GM12878 (cell line): ENCODE measurements around the gene FSTL4. TPM values are rescaled to one million over a fixed set of nuclear protein-coding genes. Genes with fewer than 3 reads are reported as not detected.

Experiments used
- ATAC-seq: fragments of 200-7000 bp; cut with Tn5 transposase; 3 replicates; pipeline ENCODE4 v1.9.1; 2020; ENCODE audit warnings: mild to moderate bottlenecking, moderate library complexity
- BruUV-seq: library from RNA; stranded (reverse); fragments of 400-500 nt; replicated peaks from 2 replicates; lab custom pipeline; 2021; lab: Mats Ljungman, UMichigan
- CTCF ChIA-PET: fragments of 300-600 bp; sonication (Branson Sonifier 250); formaldehyde crosslinking; extraction: SDS; loops from one replicate; lab custom pipeline; 2021; ENCODE audit warnings: inconsistent platforms; lab: Yijun Ruan, JAX
- POLR2A ChIA-PET: fragments of 350-600 bp; formaldehyde crosslinking; extraction: SDS; loops from one replicate; lab custom pipeline; 2021; ENCODE audit warnings: inconsistent platforms; lab: Charles Lee
- RAD21 ChIA-PET: fragments of 300-600 bp; sonication (Branson Sonifier 250); formaldehyde crosslinking; loops from one replicate; lab custom pipeline; 2023; ENCODE audit warnings: antibody characterized with exemption; ENCODE audit not compliant: unreplicated experiment; lab: Charles Lee
- SMC1A ChIA-PET: fragments of 300-600 bp; sonication (Branson Sonifier 250); formaldehyde crosslinking; loops from one replicate; lab custom pipeline; 2023; ENCODE audit not compliant: unreplicated experiment, uncharacterized antibody; lab: Charles Lee
- DNase-seq: peaks from one replicate; pipeline ENCODE4 v3.0.0-alpha.2; 2011; ENCODE audit warnings: low read depth, low spot score
- FAIRE-seq: peaks from 3 replicates; lab custom pipeline; 2011; peaks lifted over from hg19 to GRCh38; lab: Jason Lieb, UNC
- H2AFZ ChIP-seq: 2 replicates; pipeline ENCODE4 v1.6.0; 2011; ENCODE audit warnings: low read depth, low read length, control low read depth; ENCODE audit not compliant: control insufficient read depth
- H3K27ac ChIP-seq: 2 replicates; pipeline ENCODE4 v1.5.1; 2011; ENCODE audit warnings: control low read depth; ENCODE audit not compliant: control insufficient read depth, insufficient read depth
- H3K27me3 ChIP-seq, 2 experiments: replicated peaks in 1 of 2; 2 replicates each; pipeline versions ENCODE4 v1.6.0 to v1.6.1; 2011; ENCODE audit warnings: low read length in 1 of 2; ENCODE audit not compliant: control insufficient read depth in 2 of 2, insufficient read depth in 2 of 2
- H3K36me3 ChIP-seq, 2 experiments: 2 replicates each; pipeline ENCODE4 v1.5.1; 2011; ENCODE audit warnings: low read length in 1 of 2; ENCODE audit not compliant: control insufficient read depth in 2 of 2, insufficient read depth in 2 of 2
- H3K4me1 ChIP-seq: 2 replicates; pipeline ENCODE4 v1.6.1; 2011; ENCODE audit warnings: mild to moderate bottlenecking, low read length, moderate library complexity, mixed read lengths; ENCODE audit not compliant: control insufficient read depth, insufficient read depth
- H3K4me2 ChIP-seq: 2 replicates; pipeline ENCODE4 v1.6.0; 2011; ENCODE audit warnings: control low read depth; ENCODE audit not compliant: control insufficient read depth, insufficient read depth
- H3K4me3 ChIP-seq: fragments of 200-600 bp; sonication (generic); 2 replicates; pipeline ENCODE4 v1.5.1; 2016
- H3K79me2 ChIP-seq: 2 replicates; pipeline ENCODE4 v1.6.0; 2011; ENCODE audit warnings: low read length; ENCODE audit not compliant: control insufficient read depth, insufficient read depth
- H3K9ac ChIP-seq: 2 replicates; pipeline ENCODE4 v1.8.0; 2011; ENCODE audit warnings: low read length, control low read depth, mixed read lengths; ENCODE audit not compliant: control insufficient read depth, insufficient read depth
- H3K9me3 ChIP-seq: replicated peaks from 3 replicates; pipeline ENCODE4 v1.5.1; 2011; ENCODE audit warnings: mild to moderate bottlenecking, low read length; ENCODE audit not compliant: control insufficient read depth, insufficient read depth
- H4K20me1 ChIP-seq: 2 replicates; pipeline ENCODE4 v1.6.0; 2011; ENCODE audit not compliant: control insufficient read depth, insufficient read depth
- ASH2L ChIP-seq: fragments of 300-600, 200-600 bp; sonication (generic); IDR thresholded peaks from 2 replicates; pipeline ENCODE4 v1.6.1; 2017; ENCODE audit warnings: low read depth, mild to moderate bottlenecking, borderline replicate concordance
- CBX5 ChIP-seq: sonication (generic); IDR thresholded peaks from 2 replicates; pipeline ENCODE4 v1.6.1; 2016; ENCODE audit warnings: low read depth, moderate library complexity, mild to moderate bottlenecking, inconsistent platforms
- CREB1 ChIP-seq: IDR thresholded peaks from 2 replicates; pipeline ENCODE4 v1.6.1; 2012; ENCODE audit warnings: low read depth, mild to moderate bottlenecking, inconsistent platforms
- HSF1 ChIP-seq: fragments of 150-350 bp; IDR thresholded peaks from 2 replicates; pipeline ENCODE4 v1.6.1; 2014; ENCODE audit warnings: mild to moderate bottlenecking, low read depth, low read length
- MTA2 ChIP-seq: fragments of 450-650 bp; IDR thresholded peaks from 2 replicates; pipeline ENCODE4 v1.6.1; 2016; ENCODE audit warnings: low read depth, mild to moderate bottlenecking, moderate library complexity
- RAD21 ChIP-seq: IDR thresholded peaks from 2 replicates; pipeline ENCODE4 v1.6.1; 2011; ENCODE audit warnings: mild to moderate bottlenecking, low read depth, low read length, moderate library complexity; ENCODE audit not compliant: insufficient read depth
- RCOR1 ChIP-seq: conservative IDR thresholded peaks from 2 replicates; pipeline ENCODE4 v1.6.1; 2012; ENCODE audit warnings: low read depth, low read length, improper control_type of control experiment
- RUNX3 ChIP-seq: IDR thresholded peaks from 2 replicates; pipeline ENCODE4 v1.6.1; 2012; ENCODE audit warnings: low read length, inconsistent platforms
- SUZ12 ChIP-seq: fragments of 200-600 bp; sonication (generic); IDR thresholded peaks from one replicate; pipeline ENCODE4 v1.6.1; 2018; ENCODE audit warnings: antibody characterized with exemption, mild to moderate bottlenecking; ENCODE audit not compliant: unreplicated experiment
- WRNIP1 ChIP-seq: IDR thresholded peaks from 2 replicates; pipeline ENCODE4 v1.6.1; 2011; ENCODE audit warnings: low read depth, low read length, improper control_type of control experiment, borderline replicate concordance
- ZNF622 ChIP-seq: fragments of 450-650 bp; IDR thresholded peaks from 2 replicates; pipeline ENCODE4 v1.6.1; 2017; ENCODE audit warnings: mild to moderate bottlenecking, inconsistent platforms
- WGBS: methylation state at CpG from one replicate; pipeline ENCODE4 v1.1.6; 2016; ENCODE audit warnings: low lambda C conversion rate; ENCODE audit not compliant: insufficient replicate concordance, insufficient coverage; ENCODE audit errors: missing lambda C conversion rate; 5-methylcytosine and 5-hydroxymethylcytosine counted together
- in situ Hi-C: fragments of 300-500 bp; cut with MboI; formaldehyde crosslinking; loops from 9 replicates; pipeline ENCODE4 v1.14.3; 2018; ENCODE audit warnings: mixed read lengths
- intact Hi-C: fragments of 100-400 bp; cut with micrococcal nuclease; formaldehyde crosslinking; loops from one replicate; pipeline ENCODE4 v1.14.2; 2022; ENCODE audit not compliant: unreplicated experiment
- polyA plus RNA-seq, 11 experiments: library from polyadenylated mRNA; depleted of rRNA in 4 of 11; unstranded in 6 of 11; stranded (reverse) in 5 of 11; fragments of >200 nt; fragmentation: Nextera tagmentation in 4 of 11; fragmentation: Illumina TruSeq in 1 of 11; extraction: Ambion mirVana in 4 of 11; extraction: Trizol in 1 of 11; gene quantifications; 1 replicate in 1 of 11; 2 replicates in 10 of 11; pipeline versions ENCODE4 v1.2.1 to v1.2.3, GENCODE V29; 2011 to 2016; ENCODE audit warnings: inconsistent platforms in 2 of 11, missing spikeins in 2 of 11, low read depth in 1 of 11
- total RNA-seq, 4 experiments: library from RNA; depleted of rRNA in 3 of 4; stranded (reverse); fragments of >200 nt in 3 of 4; fragmentation: Illumina TruSeq in 1 of 4; extraction: Trizol in 1 of 4; gene quantifications; 2 replicates each; pipeline versions ENCODE4 v1.2.1 to v1.2.3, GENCODE V29; 2013 to 2021

The FSTL4 gene
- total and polyA plus RNA-seq, 10 of the 15 experiments (the other 5 are each of a cell fraction or from before 2014, with no cell fraction given) = 0.01 to 0.79 (median 0.21) TPM; not detected in 6

GRCh38 chr5:133409210-133409674, 203.1 kb downstream of the FSTL4 start:
- H3K79me2 ChIP-seq = no peaks in the 10 kb centered on the region
- no peak overlapping the region for H3K4me3 ChIP-seq
- no peak for TF ChIP-seq RCOR1
- no peak for TF ChIP-seq RAD21
- TF ChIP-seq SUZ12 = no peak
- TF ChIP-seq ZNF622 = no peak
- no peak for TF ChIP-seq MTA2
- TF ChIP-seq WRNIP1 = no peak
- TF ChIP-seq ASH2L = no peak
- TF ChIP-seq RUNX3 = no peak
- no peak for TF ChIP-seq HSF1
- TF ChIP-seq CREB1 = no peak
- TF ChIP-seq CBX5 = no peak
- CTCF ChIA-PET = no interaction called here
- BruUV-seq = no TSS peak
- POLR2A ChIA-PET = no interaction called here
- H3K36me3 ChIP-seq = no peaks in the 10 kb centered on the region
- no peak overlapping the region for H2AFZ ChIP-seq
- intact Hi-C loops (no loop called here), in situ Hi-C loops (no loop called here)
- 16% methylated on average over 6 of the region's 6 CpGs for WGBS
- ATAC-seq (no peak), DNase-seq (no peak), FAIRE-seq (no peak)
- SMC1A ChIA-PET = interaction anchor here (1.8 kb wide), 1 partner anchor 10 kb away, joined by 4 read pairs; no protein-coding TSS in a partner anchor
- no peaks in the 10 kb centered on the region for H3K9me3 ChIP-seq
- no peaks in the 10 kb centered on the region for H4K20me1 ChIP-seq
- no peak overlapping the region for H3K9ac ChIP-seq
- no peaks in the 10 kb centered on the region for H3K4me1 ChIP-seq
- no peaks in the 10 kb centered on the region; a peak in 1 of 4 replicates for H3K27me3 ChIP-seq
- no peak overlapping the region for H3K27ac ChIP-seq
- RAD21 ChIA-PET = interaction anchor here (1.1 kb wide), 1 partner anchor 14 kb away, joined by 4 read pairs; no protein-coding TSS in a partner anchor
- no peak overlapping the region for H3K4me2 ChIP-seq
